Measurements from ENCODE around the gene LAMA2. TPM values are rescaled to one million over a fixed set of nuclear protein-coding genes. Genes with fewer than 3 reads are reported as not detected.

The LAMA2 gene
- total RNA-seq, 5 donors from 2014 or later (not counting 1 experiment from before 2014, with no cell fraction given): 0.30 to 0.62 (median 0.45) TPM

DNA sequence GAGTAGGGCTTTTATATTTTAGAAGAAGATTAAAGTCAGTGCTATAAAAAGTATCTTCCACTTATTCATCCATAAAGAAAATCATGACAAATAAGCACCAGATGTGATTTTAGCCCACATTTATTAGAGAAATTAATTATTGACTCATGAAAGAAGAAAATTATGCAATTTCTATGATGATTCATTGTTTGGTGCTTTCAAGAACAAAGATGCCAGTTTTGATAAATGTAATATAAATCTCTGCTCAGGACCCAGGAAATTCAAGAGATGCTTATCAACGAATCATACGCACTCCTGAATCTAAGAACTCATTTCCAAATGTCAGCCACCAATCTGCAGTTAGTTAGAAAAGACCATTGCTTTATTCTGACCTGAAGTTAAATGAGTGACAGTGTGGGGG lies 615.6 kb downstream of the LAMA2 start:
- Histone ChIP-seq H3K4me3 (ENCODE audit: control insufficient read depth in 1 of 2, extremely low read depth in 1 of 2, low read length in 1 of 2) (no peak overlapping the region), H3K27ac (ENCODE audit: low read length) (no peak overlapping the region), H3K4me1 (ENCODE audit: control insufficient read depth in 1 of 2, extremely low read depth in 1 of 2, insufficient read depth in 2 of 2, low read length in 2 of 2) (peaks cover 2 to 14% of the 10 kb centered on the region in 2 experiments), H3K36me3 (ENCODE audit: control insufficient read depth in 2 of 2, extremely low read depth in 1 of 2, insufficient read depth in 1 of 2, low read length in 1 of 2) (no peaks in the 10 kb centered on the region), H3K27me3 (replicated peaks in 1 of 2; ENCODE audit: control insufficient read depth in 2 of 2, extremely low read depth in 1 of 2, insufficient read depth in 2 of 2, low read length in 1 of 2) (no peaks in the 10 kb centered on the region), H3K9me3 (no peaks in the 10 kb centered on the region)
- no CpG with 5 or more reads among the region's 2 CpGs for WGBS (ENCODE audit: insufficient coverage)
- DNase-seq: no peak
- ChIA-PET CTCF (interaction anchor here (0.6 to 3.0 kb wide), 12 partner anchors 9 to 1597 kb away, joined by 3 to 22 read pairs (median 7); no protein-coding TSS in a partner anchor), POLR2A (no interaction called here)
- no peaks in the 10 kb centered on the region for H3K9me3 Mint-ChIP-seq
- H3K4me1 Mint-ChIP-seq: peaks cover 9 to 28% (median 22%) of the 10 kb centered on the region in 3 donors
- no peaks in the 10 kb centered on the region for H3K27me3 Mint-ChIP-seq
- ATAC-seq (replicated peaks in 1 of 4): peak; percentile 23 to 37 (median 25)
- H3K36me3 Mint-ChIP-seq: no peaks in the 10 kb centered on the region
- H3K4me3 Mint-ChIP-seq: peak overlapping the region; percentile 28 to 64 (median 48)
- no peak overlapping the region for H3K27ac Mint-ChIP-seq

GRCh38 chr6:129498950-129499842 lies 616.3 kb downstream of the LAMA2 start:
- H3K4me3 Mint-ChIP-seq: peak overlapping the region; percentile 28 to 64 (median 48)
- Histone ChIP-seq H3K4me3 (ENCODE audit: control insufficient read depth in 1 of 2, extremely low read depth in 1 of 2, low read length in 1 of 2) (no peak overlapping the region), H3K9me3 (no peaks in the 10 kb centered on the region), H3K27ac (ENCODE audit: low read length) (no peak overlapping the region), H3K36me3 (ENCODE audit: control insufficient read depth in 2 of 2, extremely low read depth in 1 of 2, insufficient read depth in 1 of 2, low read length in 1 of 2) (no peaks in the 10 kb centered on the region), H3K4me1 (ENCODE audit: control insufficient read depth in 1 of 2, extremely low read depth in 1 of 2, insufficient read depth in 2 of 2, low read length in 2 of 2) (peaks cover 2 to 14% of the 10 kb centered on the region in 2 experiments), H3K27me3 (replicated peaks in 1 of 2; ENCODE audit: control insufficient read depth in 2 of 2, extremely low read depth in 1 of 2, insufficient read depth in 2 of 2, low read length in 1 of 2) (no peaks in the 10 kb centered on the region)
- peaks cover 9 to 28% (median 22%) of the 10 kb centered on the region in 3 donors for H3K4me1 Mint-ChIP-seq
- POLR2A ChIA-PET: interaction anchor here in 1 of 2 donors (0.6 kb wide), 1 partner anchor 1003 kb away, joined by 5 read pairs; no protein-coding TSS in a partner anchor
- no peaks in the 10 kb centered on the region for H3K9me3 Mint-ChIP-seq
- no peaks in the 10 kb centered on the region for H3K27me3 Mint-ChIP-seq
- H3K27ac Mint-ChIP-seq: peak overlapping the region in 1 of 2 donors; percentile 15
- peak in 6 of 35 experiments; percentile 2 to 78 (median 9) for DNase-seq
- WGBS (ENCODE audit: insufficient coverage): 10% methylated on average over 3 of the region's 8 CpGs
- peak; percentile 72 to 80 (median 74) for ATAC-seq (replicated peaks in 1 of 4)
- no peaks in the 10 kb centered on the region for H3K36me3 Mint-ChIP-seq
- CTCF ChIA-PET: interaction anchor here (0.6 to 3.0 kb wide), 21 partner anchors 10 to 1010 kb away, joined by 3 to 22 read pairs (median 4); no protein-coding TSS in a partner anchor

GRCh38 chr6:129499843-129500219 lies 616.9 kb downstream of the LAMA2 start:
- no peak overlapping the region for H3K27ac ChIP-seq (ENCODE audit: low read length)
- no CpG with 5 or more reads among the region's 4 CpGs for WGBS (ENCODE audit: insufficient coverage)
- Mint-ChIP-seq H3K27me3 (no peaks in the 10 kb centered on the region), H3K4me1 (peaks cover 9 to 28% (median 22%) of the 10 kb centered on the region in 3 donors), H3K27ac (no peak overlapping the region), H3K9me3 (no peaks in the 10 kb centered on the region), H3K4me3 (no peak overlapping the region), H3K36me3 (no peaks in the 10 kb centered on the region)
- no peak overlapping the region for H3K4me3 ChIP-seq (ENCODE audit: control insufficient read depth in 1 of 2, extremely low read depth in 1 of 2, low read length in 1 of 2)
- ChIA-PET CTCF (interaction anchor here (0.6 to 3.0 kb wide), 18 partner anchors 10 to 1011 kb away, joined by 3 to 22 read pairs (median 4); no protein-coding TSS in a partner anchor), POLR2A (interaction anchor here in 1 of 2 donors (0.6 kb wide), 1 partner anchor 1002 kb away, joined by 5 read pairs; no protein-coding TSS in a partner anchor)
- H3K36me3 ChIP-seq (ENCODE audit: control insufficient read depth in 2 of 2, extremely low read depth in 1 of 2, insufficient read depth in 1 of 2, low read length in 1 of 2): no peaks in the 10 kb centered on the region
- DNase-seq: no peak
- H3K27me3 ChIP-seq (replicated peaks in 1 of 2; ENCODE audit: control insufficient read depth in 2 of 2, extremely low read depth in 1 of 2, insufficient read depth in 2 of 2, low read length in 1 of 2): no peaks in the 10 kb centered on the region
- no peak for ATAC-seq (replicated peaks in 1 of 4)
- no peaks in the 10 kb centered on the region for H3K9me3 ChIP-seq
- peaks cover 2 to 14% of the 10 kb centered on the region in 2 experiments for H3K4me1 ChIP-seq (ENCODE audit: control insufficient read depth in 1 of 2, extremely low read depth in 1 of 2, insufficient read depth in 2 of 2, low read length in 2 of 2)

- H3K4me1 Mint-ChIP-seq: peaks cover 9 to 20% (median 20%) of the 10 kb centered on the region in 3 donors
- Histone ChIP-seq H3K4me3 (ENCODE audit: control insufficient read depth in 1 of 2, extremely low read depth in 1 of 2, low read length in 1 of 2) (no peak overlapping the region), H3K27me3 (replicated peaks in 1 of 2; ENCODE audit: control insufficient read depth in 2 of 2, extremely low read depth in 1 of 2, insufficient read depth in 2 of 2, low read length in 1 of 2) (no peaks in the 10 kb centered on the region), H3K36me3 (ENCODE audit: control insufficient read depth in 2 of 2, extremely low read depth in 1 of 2, insufficient read depth in 1 of 2, low read length in 1 of 2) (no peaks in the 10 kb centered on the region), H3K4me1 (ENCODE audit: control insufficient read depth in 1 of 2, extremely low read depth in 1 of 2, insufficient read depth in 2 of 2, low read length in 2 of 2) (peaks cover 2 to 14% of the 10 kb centered on the region in 2 experiments), H3K27ac (ENCODE audit: low read length) (no peak overlapping the region), H3K9me3 (no peaks in the 10 kb centered on the region)
- no peak overlapping the region for H3K4me3 Mint-ChIP-seq
- H3K27ac Mint-ChIP-seq: peak overlapping the region in 1 of 2 donors; percentile 17
- DNase-seq (peak in 1 of 35 experiments; percentile 11), ATAC-seq (replicated peaks in 1 of 4) (peak in 2 of 4 experiments; percentile 28 to 29)
- ChIA-PET CTCF (interaction anchor here (0.7 to 2.4 kb wide), 7 partner anchors 10 to 542 kb away, joined by 3 to 10 read pairs (median 6); no protein-coding TSS in a partner anchor), POLR2A (no interaction called here)
- no peaks in the 10 kb centered on the region for H3K27me3 Mint-ChIP-seq
- H3K9me3 Mint-ChIP-seq: no peaks in the 10 kb centered on the region
- 47% methylated on average over 6 of the region's 13 CpGs for WGBS (ENCODE audit: insufficient coverage)
- H3K36me3 Mint-ChIP-seq: no peaks in the 10 kb centered on the region
These were observed 618.2 kb downstream of the LAMA2 start for GRCh38 chr6:129500958-129501739.

DNA sequence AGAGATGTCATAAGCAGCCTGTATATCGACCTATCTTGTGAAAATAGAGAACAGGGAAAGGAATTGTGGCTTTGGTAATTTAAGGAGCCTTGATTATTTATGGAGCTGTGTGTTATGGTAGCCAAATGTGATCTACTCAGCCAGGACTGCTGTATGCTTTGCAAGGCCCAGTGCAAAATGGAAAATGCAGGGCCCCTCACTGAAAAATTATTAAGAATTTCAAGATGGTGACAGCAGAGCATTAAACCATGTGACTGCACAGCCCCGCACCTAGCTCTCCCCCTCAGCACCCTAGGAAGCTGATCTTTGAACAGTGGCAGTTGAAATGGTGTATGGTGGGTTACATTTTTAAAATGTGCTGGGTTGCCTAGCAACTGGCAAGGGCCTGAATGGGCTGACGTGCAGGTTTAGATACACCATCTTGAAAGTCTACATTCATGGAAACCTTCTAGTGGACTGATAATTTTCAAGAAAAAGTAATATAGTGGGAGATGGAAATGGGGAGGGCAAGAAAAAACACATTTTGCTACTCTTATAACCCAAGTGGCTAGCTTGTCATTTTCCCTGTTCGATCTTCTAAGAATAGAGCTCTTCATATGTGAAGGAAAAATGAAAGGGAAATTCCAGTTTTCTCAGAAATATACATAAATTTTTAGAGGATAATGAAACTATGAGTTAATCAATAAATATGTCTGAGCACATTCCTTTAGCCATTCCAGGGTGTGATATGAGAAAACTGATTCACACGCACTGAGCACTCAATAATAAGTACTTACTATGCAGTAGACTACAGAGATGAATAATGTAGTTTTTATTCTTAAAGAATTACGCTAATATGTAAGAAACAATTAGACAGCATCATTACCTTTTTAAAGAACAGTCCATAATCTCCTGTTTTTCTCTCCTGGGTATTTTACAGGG lies 619.1 kb downstream of the LAMA2 start:
- Histone ChIP-seq H3K4me3 (ENCODE audit: control insufficient read depth in 1 of 2, extremely low read depth in 1 of 2, low read length in 1 of 2) (no peak overlapping the region), H3K27me3 (replicated peaks in 1 of 2; ENCODE audit: control insufficient read depth in 2 of 2, extremely low read depth in 1 of 2, insufficient read depth in 2 of 2, low read length in 1 of 2) (no peaks in the 10 kb centered on the region), H3K27ac (ENCODE audit: low read length) (no peak overlapping the region), H3K4me1 (ENCODE audit: control insufficient read depth in 1 of 2, extremely low read depth in 1 of 2, insufficient read depth in 2 of 2, low read length in 2 of 2) (peaks cover 2 to 14% of the 10 kb centered on the region in 2 experiments), H3K9me3 (no peaks in the 10 kb centered on the region), H3K36me3 (ENCODE audit: control insufficient read depth in 2 of 2, extremely low read depth in 1 of 2, insufficient read depth in 1 of 2, low read length in 1 of 2) (no peaks in the 10 kb centered on the region)
- no peak for DNase-seq
- Mint-ChIP-seq H3K9me3 (no peaks in the 10 kb centered on the region), H3K27me3 (no peaks in the 10 kb centered on the region), H3K36me3 (no peaks in the 10 kb centered on the region), H3K27ac (no peak overlapping the region), H3K4me1 (peaks cover 9 to 20% (median 20%) of the 10 kb centered on the region in 3 donors), H3K4me3 (no peak overlapping the region)
- ChIA-PET CTCF (interaction anchor here (0.7 to 2.4 kb wide), 8 partner anchors 9 to 541 kb away, joined by 3 to 10 read pairs (median 5); no protein-coding TSS in a partner anchor), POLR2A (interaction anchor here in 1 of 2 donors (0.6 to 1.1 kb wide), 2 partner anchors 8 to 326 kb away, joined by 3 read pairs; no protein-coding TSS in a partner anchor)
- no peak for ATAC-seq (replicated peaks in 1 of 4)
- 17% methylated on average over 1 of the region's 6 CpGs for WGBS (ENCODE audit: insufficient coverage)

Measured in T-cell (primary cell).